CD8-positive, alpha-beta memory T cell (primary cell): ENCODE results near the gene ANKRD40CL. TPM values are rescaled to one million over a fixed set of nuclear protein-coding genes. Genes with fewer than 3 reads are reported as not detected.
"Not testable (repeated sequence)": the region's sequence is repeated elsewhere in the genome, so short reads cannot be mapped to it uniquely, and the experiment has no call there.

Source experiments
- CTCF ChIA-PET: fragments of 350-600 bp; sonication (Branson Sonifier 250); formaldehyde crosslinking; loops from one replicate; lab custom pipeline; 2021; ENCODE audit warnings: antibody characterized with exemption; lab: Charles Lee
- POLR2A ChIA-PET: fragments of 350-600 bp; sonication (Branson Sonifier 250); formaldehyde crosslinking; loops from one replicate; lab custom pipeline; 2021; ENCODE audit warnings: antibody characterized with exemption; lab: Charles Lee
- DNase-seq, 5 donors: peaks; one replicate each; pipeline versions ENCODE4 v3.0.0 to v3.0.0-alpha.2; 2020 to 2022; ENCODE audit warnings: mixed read lengths in 1 of 5
- H3K27ac ChIP-seq: one replicate; pipeline ENCODE4 v1.7.0; 2013; ENCODE audit warnings: low read depth, mild to moderate bottlenecking, low read length, moderate library complexity
- H3K27me3 ChIP-seq: 2 replicates; pipeline ENCODE4 v1.7.0; 2013; ENCODE audit warnings: low read length, mild to moderate bottlenecking; ENCODE audit not compliant: insufficient read depth, poor library complexity, severe bottlenecking
- H3K36me3 ChIP-seq: 2 replicates; pipeline ENCODE4 v1.7.0; 2013; ENCODE audit warnings: mild to moderate bottlenecking, low read length, moderate library complexity; ENCODE audit not compliant: insufficient read depth
- H3K4me1 ChIP-seq: 2 replicates; pipeline ENCODE4 v1.7.0; 2013; ENCODE audit warnings: mild to moderate bottlenecking, low read length, moderate library complexity; ENCODE audit not compliant: insufficient read depth
- H3K4me3 ChIP-seq: 2 replicates; pipeline ENCODE4 v1.7.0; 2013; ENCODE audit warnings: mild to moderate bottlenecking, low read length
- H3K9me3 ChIP-seq: 2 replicates; pipeline ENCODE4 v1.7.0; 2013; ENCODE audit warnings: mild to moderate bottlenecking, low read length
- H3K27ac Mint-ChIP-seq, 8 donors: one replicate each; pipeline ENCODE4 v1.8.0; 2020 to 2021; ENCODE audit warnings: mixed read lengths in 8 of 8, mild to moderate bottlenecking in 6 of 8, inconsistent platforms in 3 of 8, moderate library complexity in 3 of 8
- H3K27me3 Mint-ChIP-seq, 2 donors: one replicate each; pipeline ENCODE4 v1.8.0; 2020 to 2021; ENCODE audit warnings: mixed read lengths in 2 of 2, mild to moderate bottlenecking in 1 of 2, moderate library complexity in 1 of 2
- H3K36me3 Mint-ChIP-seq, 3 donors: one replicate each; pipeline ENCODE4 v1.8.0; 2020 to 2021; ENCODE audit warnings: mixed read lengths in 3 of 3, inconsistent platforms in 1 of 3, mild to moderate bottlenecking in 1 of 3
- H3K4me1 Mint-ChIP-seq, 3 donors: one replicate each; pipeline ENCODE4 v1.8.0; 2020 to 2021; ENCODE audit warnings: mixed read lengths in 3 of 3, inconsistent platforms in 1 of 3, mild to moderate bottlenecking in 1 of 3
- H3K4me3 Mint-ChIP-seq, 7 donors: one replicate each; pipeline ENCODE4 v1.8.0; 2020 to 2021; ENCODE audit warnings: mixed read lengths in 7 of 7, mild to moderate bottlenecking in 6 of 7, moderate library complexity in 4 of 7, inconsistent platforms in 2 of 7
- H3K9me3 Mint-ChIP-seq, 5 donors: one replicate each; pipeline ENCODE4 v1.8.0; 2020 to 2022; ENCODE audit warnings: mixed read lengths in 5 of 5, mild to moderate bottlenecking in 3 of 5, moderate library complexity in 2 of 5, inconsistent platforms in 1 of 5
- polyA plus RNA-seq: library from polyadenylated mRNA; unstranded; fragments of 300-500 nt; fragmentation: Illumina TruSeq; gene quantifications from one replicate; pipeline ENCODE4 v1.2.3, GENCODE V29; 2021
- total RNA-seq, 2 experiments: library from RNA; stranded (reverse); gene quantifications; one replicate each; pipeline ENCODE4 v1.2.3, GENCODE V29; 2021

The ANKRD40CL gene
- total and polyA plus RNA-seq, 3 experiments from 2014 or later: not detected

DNA sequence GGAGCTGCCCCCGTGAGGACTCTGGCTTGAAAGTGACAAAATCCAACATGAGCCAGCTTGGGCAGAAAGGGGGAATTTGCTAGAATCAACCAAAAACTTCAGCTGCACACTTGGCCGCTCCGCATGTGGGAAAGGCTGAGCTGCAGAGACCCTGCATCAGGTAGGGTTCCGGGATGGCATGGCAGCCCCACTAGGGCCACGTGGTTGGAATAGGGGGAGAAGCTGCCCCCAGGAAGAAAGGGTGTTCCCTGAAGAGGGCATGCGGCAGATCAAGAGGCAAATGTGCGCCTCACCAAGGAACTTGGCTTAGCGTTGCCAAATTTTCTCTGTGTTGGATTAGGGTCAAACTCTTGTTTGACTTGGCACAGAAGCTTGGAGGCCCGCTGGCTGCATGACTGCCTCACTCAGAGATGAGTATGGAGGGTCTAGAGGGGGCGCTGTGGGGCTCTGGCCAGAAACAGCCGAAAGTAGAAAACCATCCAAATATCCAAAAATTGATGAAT, 38.9 kb upstream of the ANKRD40CL start:
- H3K36me3 Mint-ChIP-seq: no peaks in the 10 kb centered on the region
- H3K4me3 Mint-ChIP-seq: no peak overlapping the region
- no peak overlapping the region for H3K27ac ChIP-seq
- ChIA-PET CTCF (interaction anchor here (2.4 kb wide), 1 partner anchor 11 kb away, joined by 9 read pairs; no protein-coding TSS in a partner anchor), POLR2A (no interaction called here)
- peak in 1 of 5 donors; percentile 29 for DNase-seq
- no peaks in the 10 kb centered on the region for H3K36me3 ChIP-seq
- no peak overlapping the region for H3K27ac Mint-ChIP-seq
- H3K4me3 ChIP-seq: no peak overlapping the region
- no peaks in the 10 kb centered on the region for H3K9me3 ChIP-seq
- no peaks in the 10 kb centered on the region for H3K4me1 ChIP-seq
- no peaks in the 10 kb centered on the region for H3K27me3 ChIP-seq
- H3K9me3 Mint-ChIP-seq: no peaks in the 10 kb centered on the region
- H3K4me1 Mint-ChIP-seq: no peaks in the 10 kb centered on the region
- H3K27me3 Mint-ChIP-seq: peaks cover 0 to under 1% of the 10 kb centered on the region in 2 donors

DNA sequence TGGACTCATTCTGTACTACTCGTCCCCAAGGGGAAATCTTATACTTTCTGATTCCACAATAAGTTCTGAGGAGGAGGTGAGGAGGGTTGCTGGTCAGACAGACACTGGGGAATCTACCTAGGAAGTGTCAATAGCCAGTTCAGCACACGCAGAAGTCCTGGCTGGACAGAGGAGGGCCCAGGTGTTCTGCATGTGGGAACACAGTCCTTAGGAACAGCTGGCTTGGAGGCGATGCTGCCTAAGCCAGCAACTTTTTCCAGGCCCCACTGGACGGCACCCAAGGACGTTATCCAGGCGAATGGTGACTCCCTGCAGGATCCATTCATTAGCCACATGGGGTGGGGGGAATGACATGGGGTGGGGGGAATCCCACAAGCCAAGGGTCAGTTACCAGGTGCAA, 38.2 kb upstream of the ANKRD40CL start:
- no peak overlapping the region for H3K27ac Mint-ChIP-seq
- POLR2A ChIA-PET: no interaction called here

DNA sequence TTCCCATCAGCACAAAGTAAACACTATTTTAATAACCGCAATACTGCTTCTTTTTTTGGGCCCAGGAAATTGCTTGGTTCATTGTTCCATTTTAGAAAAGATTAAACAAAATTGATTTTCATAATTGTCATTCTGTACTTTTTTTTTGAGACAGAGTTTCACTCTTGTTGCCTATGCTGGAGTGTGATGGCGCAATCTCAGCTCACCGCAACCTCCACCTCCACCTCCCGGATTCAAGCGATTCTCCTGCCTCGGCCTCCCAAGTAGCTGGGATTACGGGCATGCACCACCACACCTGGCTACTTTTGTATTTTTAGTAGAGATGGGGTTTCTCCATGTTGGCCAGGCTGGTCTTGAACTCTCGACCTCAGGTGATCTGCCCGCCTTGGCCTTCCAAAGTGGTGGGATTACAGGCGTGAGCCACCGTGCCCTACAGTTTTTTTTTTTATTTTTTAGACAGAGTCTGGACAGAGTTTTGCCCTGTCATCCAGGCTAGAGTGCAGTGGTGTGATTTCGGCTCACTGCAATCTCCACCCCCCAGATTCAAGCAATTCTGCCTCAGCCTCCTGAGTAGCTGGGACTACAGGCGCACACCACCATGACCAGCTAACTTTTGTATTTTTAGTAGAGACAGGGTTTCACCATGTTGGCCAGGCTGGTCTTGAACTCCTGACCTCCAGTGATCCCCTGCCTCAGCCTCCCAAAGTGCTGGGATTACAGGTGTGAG, 37.6 kb upstream of the ANKRD40CL start:
- peak overlapping the region in 1 of 8 donors; percentile 57 for H3K27ac Mint-ChIP-seq
- H3K4me1 ChIP-seq, H3K27ac ChIP-seq, H3K4me3 Mint-ChIP-seq, H3K4me3 ChIP-seq, H3K27me3 Mint-ChIP-seq, POLR2A ChIA-PET, H3K27me3 ChIP-seq, H3K9me3 Mint-ChIP-seq, H3K36me3 ChIP-seq, H3K4me1 Mint-ChIP-seq, CTCF ChIA-PET, H3K36me3 Mint-ChIP-seq, H3K9me3 ChIP-seq: not testable (repeated sequence)
- DNase-seq: peak in 1 of 5 donors; percentile 5

More for the DNA sequence above, 38.2 kb upstream of the ANKRD40CL start:
- no peaks in the 10 kb centered on the region for H3K27me3 ChIP-seq
- CTCF ChIA-PET: no interaction called here
- DNase-seq: peak in 1 of 5 donors; percentile 16
- H3K27ac ChIP-seq: no peak overlapping the region
- no peaks in the 10 kb centered on the region for H3K36me3 ChIP-seq
- Mint-ChIP-seq H3K36me3 (no peaks in the 10 kb centered on the region), H3K27me3 (no peaks in the 10 kb centered on the region), H3K4me1 (no peaks in the 10 kb centered on the region), H3K9me3 (no peaks in the 10 kb centered on the region), H3K4me3 (no peak overlapping the region)
- H3K4me1 ChIP-seq: no peaks in the 10 kb centered on the region
- no peak overlapping the region for H3K4me3 ChIP-seq
- H3K9me3 ChIP-seq: no peaks in the 10 kb centered on the region

DNA sequence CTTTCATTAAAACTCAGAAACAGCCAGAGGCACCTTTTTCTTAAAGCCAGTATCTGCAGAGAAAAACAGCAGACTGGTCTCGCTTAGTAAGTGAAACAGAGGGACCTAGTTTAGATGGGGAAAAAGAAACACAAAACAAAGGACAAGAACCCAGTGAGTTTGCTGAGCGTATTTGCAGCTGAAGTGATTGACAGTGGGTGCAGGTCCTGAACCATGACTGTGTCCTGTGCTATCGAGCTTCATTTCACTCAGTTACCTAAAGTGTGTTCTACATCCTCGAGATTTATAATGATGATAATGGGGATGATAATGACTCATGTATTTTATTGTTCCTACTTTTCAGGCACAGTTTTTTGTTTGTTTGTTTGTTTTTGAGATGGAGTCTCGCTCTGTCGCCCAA, 36.4 kb upstream of the ANKRD40CL start:
- Mint-ChIP-seq H3K4me3 (no peak overlapping the region), H3K4me1 (no peaks in the 10 kb centered on the region), H3K27me3 (no peaks in the 10 kb centered on the region), H3K36me3 (no peaks in the 10 kb centered on the region), H3K9me3 (no peaks in the 10 kb centered on the region), H3K27ac (peak overlapping the region in 1 of 8 donors; percentile 27)
- Histone ChIP-seq H3K4me1 (no peaks in the 10 kb centered on the region), H3K27me3 (no peaks in the 10 kb centered on the region), H3K36me3 (no peaks in the 10 kb centered on the region), H3K9me3 (no peaks in the 10 kb centered on the region), H3K27ac (no peak overlapping the region), H3K4me3 (no peak overlapping the region)
- CTCF ChIA-PET: interaction anchor here (1.7 kb wide), 1 partner anchor 21 kb away, joined by 7 read pairs; no protein-coding TSS in a partner anchor
- POLR2A ChIA-PET: no interaction called here
- DNase-seq: no peak

DNA sequence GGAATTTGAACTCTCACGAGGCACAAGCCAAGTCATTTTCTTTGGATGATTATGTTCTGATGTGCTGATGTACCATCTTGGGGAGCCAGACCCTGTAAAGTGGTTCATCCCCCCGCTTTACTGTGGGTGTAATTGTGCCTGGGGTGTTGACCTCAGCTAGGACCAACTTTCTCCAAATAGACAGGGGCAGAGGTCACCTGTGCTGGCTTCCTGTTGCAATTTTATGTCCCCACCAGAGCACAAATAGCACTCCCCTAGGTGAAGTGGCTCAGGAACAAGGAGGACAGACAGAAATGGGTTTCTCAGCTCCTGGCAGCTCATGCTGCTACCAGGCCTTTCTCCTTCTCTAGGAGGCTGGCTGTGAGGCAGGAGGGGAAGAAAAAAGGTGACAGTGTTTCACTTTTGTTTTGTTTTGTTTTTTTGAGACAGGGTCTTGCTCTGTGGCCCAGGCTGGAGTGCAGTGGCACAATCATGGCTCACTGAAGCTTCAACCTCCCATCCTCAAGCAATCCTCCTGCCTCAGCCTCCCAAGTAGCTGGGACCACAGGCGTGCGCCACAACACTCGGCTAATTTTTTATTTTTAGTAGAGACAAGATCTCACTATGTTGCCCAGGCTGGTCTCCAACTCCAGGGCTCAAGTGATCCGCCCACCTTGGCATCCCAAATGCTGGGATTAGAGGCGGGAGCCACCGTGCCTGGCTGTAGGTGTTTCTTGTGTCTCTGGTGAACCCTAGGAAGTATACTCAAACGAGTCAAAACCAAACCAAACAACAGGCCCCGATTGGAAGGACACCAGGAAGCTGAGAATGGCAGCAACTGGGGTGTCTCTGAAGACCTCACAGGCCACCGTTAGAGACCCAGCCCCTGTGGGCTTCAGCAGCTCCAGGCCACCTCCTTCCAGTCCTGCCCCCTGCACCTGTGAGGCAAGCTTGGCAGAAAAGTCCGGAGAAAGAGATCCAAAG, 35.6 kb upstream of the ANKRD40CL start:
- no peaks in the 10 kb centered on the region for H3K9me3 ChIP-seq
- no peaks in the 10 kb centered on the region for H3K27me3 ChIP-seq
- no peak overlapping the region for H3K27ac ChIP-seq
- H3K36me3 ChIP-seq: no peaks in the 10 kb centered on the region
- no peak overlapping the region for H3K4me3 Mint-ChIP-seq
- no peaks in the 10 kb centered on the region for H3K4me1 ChIP-seq
- H3K27ac Mint-ChIP-seq: no peak overlapping the region
- no peak overlapping the region for H3K4me3 ChIP-seq
- no peaks in the 10 kb centered on the region for H3K9me3 Mint-ChIP-seq
- DNase-seq: no peak
- POLR2A ChIA-PET: no interaction called here
- no peaks in the 10 kb centered on the region for H3K4me1 Mint-ChIP-seq
- H3K27me3 Mint-ChIP-seq: no peaks in the 10 kb centered on the region
- no peaks in the 10 kb centered on the region for H3K36me3 Mint-ChIP-seq
- CTCF ChIA-PET: interaction anchor here (1.7 kb wide), 1 partner anchor 20 kb away, joined by 7 read pairs; no protein-coding TSS in a partner anchor

DNA sequence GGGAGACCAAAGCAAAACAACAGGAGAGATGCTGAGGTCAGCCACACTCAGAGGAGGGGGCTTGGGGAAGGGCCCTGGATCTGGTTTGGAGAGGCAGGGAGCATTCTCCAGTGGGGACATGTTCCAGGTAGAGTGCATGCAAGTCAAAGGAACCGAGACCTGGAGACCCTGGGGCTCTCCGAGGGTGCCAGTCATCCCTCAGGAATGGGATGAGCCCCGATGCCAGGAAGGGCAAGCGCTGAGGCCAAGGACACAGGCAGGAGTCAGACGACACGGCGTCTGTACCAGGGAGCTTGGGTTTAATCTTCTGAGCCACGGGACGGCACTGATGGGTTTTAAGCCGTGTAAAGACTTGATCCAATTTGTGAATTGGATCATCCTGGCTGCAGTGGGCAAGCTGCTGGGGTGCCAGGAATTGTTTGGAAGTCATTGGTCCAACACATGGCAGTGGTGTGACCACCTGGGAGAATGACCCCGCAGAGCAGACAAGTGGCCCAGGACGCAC, 32.9 kb upstream of the ANKRD40CL start:
- H3K36me3 ChIP-seq: no peaks in the 10 kb centered on the region
- CTCF ChIA-PET: interaction anchor here (1.1 to 3.0 kb wide), 2 partner anchors 17 to 52 kb away, joined by 3 to 12 read pairs; no protein-coding TSS in a partner anchor

DNA sequence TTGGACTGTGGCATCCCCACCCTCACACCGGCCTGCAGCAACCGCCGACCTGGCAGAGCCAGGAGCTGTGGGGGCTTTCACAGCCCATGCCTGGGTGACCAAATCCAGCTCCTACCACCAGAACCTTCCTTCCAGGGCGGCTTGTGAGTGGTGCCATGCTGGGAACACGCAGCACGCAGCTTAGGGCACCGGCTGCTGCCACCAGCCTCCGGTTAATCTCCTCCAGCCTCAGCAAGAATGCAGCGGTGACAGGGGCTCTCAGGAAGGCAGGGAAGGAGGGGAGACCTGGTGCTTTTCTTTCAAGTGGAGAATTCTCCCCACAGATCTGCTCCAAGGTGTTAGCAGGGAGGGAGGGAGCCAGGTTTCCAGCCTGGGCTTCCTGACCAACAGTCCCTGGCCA, 32.3 kb upstream of the ANKRD40CL start:
- no peak overlapping the region for H3K4me3 Mint-ChIP-seq
- H3K36me3 ChIP-seq: no peaks in the 10 kb centered on the region
- CTCF ChIA-PET: interaction anchor here (1.1 to 3.0 kb wide), 3 partner anchors 16 to 53 kb away, joined by 3 to 12 read pairs (median 4); no protein-coding TSS in a partner anchor
- DNase-seq: no peak
- no peaks in the 10 kb centered on the region for H3K4me1 ChIP-seq
- H3K9me3 Mint-ChIP-seq: no peaks in the 10 kb centered on the region
- no peak overlapping the region for H3K27ac ChIP-seq
- no peaks in the 10 kb centered on the region for H3K9me3 ChIP-seq
- no peak overlapping the region for H3K4me3 ChIP-seq
- no peaks in the 10 kb centered on the region for H3K4me1 Mint-ChIP-seq
- no peaks in the 10 kb centered on the region for H3K36me3 Mint-ChIP-seq
- no peak overlapping the region for H3K27ac Mint-ChIP-seq
- peaks cover 0 to 2% of the 10 kb centered on the region in 2 donors for H3K27me3 Mint-ChIP-seq
- no peaks in the 10 kb centered on the region for H3K27me3 ChIP-seq
- POLR2A ChIA-PET: no interaction called here

More for the DNA sequence above, 32.9 kb upstream of the ANKRD40CL start:
- Mint-ChIP-seq H3K4me1 (no peaks in the 10 kb centered on the region), H3K27ac (no peak overlapping the region), H3K36me3 (no peaks in the 10 kb centered on the region), H3K27me3 (peaks cover 0 to 1% of the 10 kb centered on the region in 2 donors), H3K4me3 (no peak overlapping the region), H3K9me3 (no peaks in the 10 kb centered on the region)
- Histone ChIP-seq H3K27ac (no peak overlapping the region), H3K27me3 (no peaks in the 10 kb centered on the region), H3K9me3 (no peaks in the 10 kb centered on the region), H3K4me3 (no peak overlapping the region), H3K4me1 (no peaks in the 10 kb centered on the region)
- no peak for DNase-seq
- POLR2A ChIA-PET: no interaction called here
